GM18505 (cell line): ENCODE data around the gene KATNAL1.
A peak's percentile ranks its signal among the peaks of the same experiment; 100 is the strongest.

Experiments
- ATAC-seq: cut with Tn5 transposase; IDR thresholded peaks from one replicate; pipeline ENCODE4 v1.9.1; 2021; ENCODE audit not compliant: unreplicated experiment
- POLR2A ChIP-seq: IDR thresholded peaks from 4 replicates; pipeline ENCODE4 v1.6.1; 2011; ENCODE audit warnings: borderline replicate concordance; ENCODE audit not compliant: insufficient read depth, insufficient read length; ENCODE audit errors: extremely low read depth

The KATNAL1 gene

GRCh38 chr13:30319655-30320054, 12.3 kb upstream of the KATNAL1 start:
- no peak for TF ChIP-seq POLR2A

GRCh38 chr13:30319130-30319529, 11.8 kb upstream of the KATNAL1 start:
- ATAC-seq: no peak
- TF ChIP-seq POLR2A: no peak

More at GRCh38 chr13:30319655-30320054, 12.3 kb upstream of the KATNAL1 start:
- ATAC-seq: no peak

DNA sequence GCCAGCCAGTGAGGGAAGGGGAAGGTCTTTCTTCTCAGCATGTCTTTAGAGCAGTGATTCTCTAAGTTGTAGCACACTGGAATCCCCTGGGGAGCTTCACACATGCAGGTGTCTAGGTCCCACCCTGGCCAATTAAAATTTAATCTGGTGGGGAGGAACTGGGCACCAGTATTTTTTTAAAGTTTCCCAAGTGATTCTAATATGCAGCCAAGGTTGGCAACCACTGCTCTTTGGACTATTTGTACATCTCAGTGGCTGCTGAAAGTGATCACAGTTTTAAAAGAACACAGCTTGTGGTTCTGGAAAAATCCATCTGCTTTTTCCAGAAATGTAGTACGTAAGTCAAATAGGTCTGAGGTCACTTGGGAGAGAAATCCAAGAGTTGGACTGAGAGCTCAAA, 10.7 kb upstream of the KATNAL1 start:
- no peak for ATAC-seq
- no peak for TF ChIP-seq POLR2A

DNA sequence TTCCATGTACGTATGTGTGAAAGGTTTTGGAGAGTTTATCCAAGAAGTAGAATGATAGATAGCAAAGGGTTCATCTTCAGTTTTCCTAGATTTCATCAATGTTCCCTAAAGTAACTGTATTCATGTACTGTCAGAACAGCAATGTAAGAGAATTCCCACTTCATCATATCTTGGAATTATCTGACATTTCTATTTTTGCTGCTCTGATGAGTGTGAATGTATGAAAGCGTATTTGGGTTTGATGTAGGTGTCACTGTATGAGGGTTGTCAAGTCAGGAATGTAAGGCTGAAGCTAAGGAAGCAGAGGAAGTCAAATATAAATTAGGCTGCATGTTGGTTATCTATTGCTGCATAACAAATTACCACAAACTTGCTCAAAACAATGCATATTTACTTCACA, 7.2 kb upstream of the KATNAL1 start:
- no peak for TF ChIP-seq POLR2A
- ATAC-seq: no peak

GRCh38 chr13:30314069-30314468, 6.7 kb upstream of the KATNAL1 start:
- no peak for ATAC-seq
- no peak for TF ChIP-seq POLR2A

DNA sequence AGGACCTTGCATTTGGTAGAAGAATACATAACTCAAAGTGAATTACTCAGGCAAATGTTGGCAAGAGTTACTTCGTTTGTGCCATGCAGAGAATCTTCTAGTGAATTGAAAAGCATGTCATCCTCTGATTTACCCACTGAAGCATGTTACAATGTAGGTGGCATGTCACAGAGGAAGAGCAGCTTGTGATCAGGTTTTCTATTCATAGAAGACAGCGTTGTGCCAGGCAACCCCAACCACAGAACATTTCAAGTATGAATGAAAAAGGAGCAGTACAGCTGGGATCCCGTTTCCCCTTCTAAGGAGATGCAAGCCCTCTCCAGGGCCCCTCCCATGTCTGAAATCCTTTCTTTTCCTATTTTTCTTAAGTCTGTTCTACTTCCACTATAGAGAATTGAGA, 6.0 kb upstream of the KATNAL1 start:
- ATAC-seq: no peak
- no peak for TF ChIP-seq POLR2A

GRCh38 chr13:30312904-30313303, 5.6 kb upstream of the KATNAL1 start:
- TF ChIP-seq POLR2A: no peak
- ATAC-seq: no peak

DNA sequence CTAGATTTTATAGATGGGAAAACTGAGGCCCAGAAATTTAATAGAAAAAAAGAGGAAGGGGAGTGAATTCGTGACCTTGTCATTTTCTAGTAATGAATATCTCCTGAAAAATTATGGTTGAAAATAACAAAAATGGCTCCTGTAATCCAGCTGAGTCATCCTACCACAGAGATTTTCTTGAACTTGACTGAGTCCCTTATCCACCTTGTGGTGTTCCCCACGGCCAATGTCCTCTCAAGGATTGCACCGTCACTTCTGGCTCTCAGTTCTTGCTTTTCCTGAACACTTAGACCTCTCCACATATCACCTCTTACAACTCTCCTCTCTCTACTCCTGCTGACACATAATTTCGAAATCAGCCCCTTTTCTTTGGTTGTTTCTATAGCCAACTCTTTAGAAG, 1.2 kb upstream of the KATNAL1 start:
- no peak for TF ChIP-seq POLR2A
- no peak for ATAC-seq

GRCh38 chr13:30307971-30308290, 580 bp upstream of the KATNAL1 start:
- no peak for TF ChIP-seq POLR2A
- no peak for ATAC-seq

- peak; percentile 81 for ATAC-seq
- TF ChIP-seq POLR2A: no peak
These were observed 573 bp downstream of the KATNAL1 start for GRCh38 chr13:30306762-30307193.

GRCh38 chr13:30305456-30305970, 1.8 kb downstream of the KATNAL1 start:
- no peak for TF ChIP-seq POLR2A
- no peak for ATAC-seq

- TF ChIP-seq POLR2A: no peak
- no peak for ATAC-seq
These were observed 4.1 kb downstream of the KATNAL1 start for GRCh38 chr13:30303269-30303668.

- no peak for ATAC-seq
- TF ChIP-seq POLR2A: no peak
These were observed 5.5 kb downstream of the KATNAL1 start for GRCh38 chr13:30301827-30302226.

- no peak for TF ChIP-seq POLR2A
- ATAC-seq: no peak
These were observed 6.8 kb downstream of the KATNAL1 start for GRCh38 chr13:30300596-30300995.

- no peak for ATAC-seq
- no peak for TF ChIP-seq POLR2A
These were observed 7.6 kb downstream of the KATNAL1 start for GRCh38 chr13:30299786-30300185.

DNA sequence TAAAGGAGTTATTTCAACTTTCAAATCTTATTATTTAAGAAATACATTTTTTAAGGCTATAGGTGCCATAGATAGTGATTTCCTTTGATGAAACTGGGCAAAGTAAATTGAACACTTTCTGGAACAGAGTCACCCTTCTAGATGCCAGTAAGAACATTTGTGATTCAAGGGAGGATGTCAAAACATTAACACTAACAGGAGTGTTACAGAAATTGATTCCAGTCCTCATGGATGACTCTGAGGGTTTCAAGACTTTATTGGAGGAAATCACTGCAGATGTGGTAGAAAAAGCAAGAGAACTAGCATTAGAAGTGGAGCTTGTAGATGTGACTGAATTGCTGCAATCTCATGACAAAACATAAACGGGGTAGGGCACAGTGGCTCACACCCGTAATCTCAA, 12.2 kb downstream of the KATNAL1 start:
- no peak for ATAC-seq
- no peak for TF ChIP-seq POLR2A

GRCh38 chr13:30294004-30294403, 13.3 kb downstream of the KATNAL1 start:
- ATAC-seq: no peak

More at GRCh38 chr13:30294004-30294403, 13.3 kb downstream of the KATNAL1 start:
- no peak for TF ChIP-seq POLR2A
